ENCODE results near the gene SCARB1. TPM values are rescaled to one million over a fixed set of nuclear protein-coding genes. Genes with fewer than 3 reads are reported as not detected.
A peak's percentile ranks its signal among the peaks of the same experiment; 100 is the strongest.

SCARB1 gene
- total and polyA plus RNA-seq, 9 of the 15 experiments (the other 6 are each of a cell fraction or from before 2014, with no cell fraction given), result 0.56 to 157 (median 52.8) TPM

- no peak overlapping the region for H3K4me2 ChIP-seq (ENCODE audit: insufficient read depth, low read length)
- no peak for TF ChIP-seq ZNF239 (CRISPR knock-in tag; IDR thresholded peaks at IDR 0.05)
- TF ChIP-seq ZNF644 (tag; IDR thresholded peaks at IDR 0.05; ENCODE audit: low read depth), result no peak
- no peak for TF ChIP-seq GTF2F1 (IDR thresholded peaks at IDR 0.05; ENCODE audit: low read depth, low read length)
- no peak for TF ChIP-seq NELFE (IDR thresholded peaks at IDR 0.05; ENCODE audit: insufficient read depth, insufficient read length)
- no peak for TF ChIP-seq ZNF165 (CRISPR knock-in tag; IDR thresholded peaks at IDR 0.05; ENCODE audit: borderline replicate concordance)
- TF ChIP-seq ZNF280B (CRISPR knock-in tag; IDR thresholded peaks at IDR 0.05), result no peak
- no peak for TF ChIP-seq ZNF609 (CRISPR knock-in tag; IDR thresholded peaks at IDR 0.05; ENCODE audit: borderline replicate concordance)
- no peak for TF ChIP-seq MAX (CRISPR knock-in tag; IDR thresholded peaks at IDR 0.05)
- TF ChIP-seq PHF21A (IDR thresholded peaks at IDR 0.05; ENCODE audit: borderline replicate concordance, low read depth), result no peak
- no peak for TF ChIP-seq ZKSCAN3 (CRISPR knock-in tag; IDR thresholded peaks at IDR 0.05)
- no peak for TF ChIP-seq SAFB2 (IDR thresholded peaks at IDR 0.05; ENCODE audit: borderline replicate concordance, low read depth, low read length, severe bottlenecking)
- no peak for TF ChIP-seq POLR2H (tag; IDR thresholded peaks at IDR 0.05; ENCODE audit: low read depth)
Measured at GRCh38 chr12:124841558-124841945, 22.1 kb downstream of the SCARB1 start.

More at GRCh38 chr12:124841558-124841945, 22.1 kb downstream of the SCARB1 start:
- no peak overlapping the region for H3K27ac ChIP-seq (ENCODE audit: extremely low read depth, low read depth, low read length)
- ATAC-seq (no peak), FAIRE-seq (no peak), DNase-seq (ENCODE audit: extremely low read depth in 1 of 4, low spot score in 3 of 4) (no peak)
- in situ Hi-C loops (cut with MboI), result no loop called here
- intact Hi-C loops (cut with micrococcal nuclease), result no loop called here
- POLR2A ChIA-PET, result interaction anchor here (0.7 to 1.7 kb wide), 2 partner anchors 9 to 69 kb away, joined by 4 to 6 read pairs; no protein-coding TSS in a partner anchor
- H4K20me1 ChIP-seq (replicated peaks; ENCODE audit: control insufficient read depth, insufficient read depth, low read length), result 0 out of 2 replicates have a peak, but pooled peaks cover 9% of the 10 kb centered on the region
- CTCF ChIA-PET (ENCODE audit: low intra/inter-chr PET ratio), result no interaction called here
- H3K9me1 ChIP-seq (ENCODE audit: control insufficient read depth, insufficient read depth, low read length), result peaks cover 3% of the 10 kb centered on the region
- WGBS (ENCODE audit: insufficient coverage, low coverage, missing lambda C conversion rate), result 92% methylated on average over 7 of the region's 7 CpGs
- no peak overlapping the region for H2AFZ ChIP-seq (ENCODE audit: low read depth, low read length)
- no peaks in the 10 kb centered on the region for H3K27me3 ChIP-seq (ENCODE audit: control insufficient read depth in 2 of 2, insufficient read depth in 2 of 2, low read length in 2 of 2)
- BruUV-seq (replicated peaks), result no TSS peak
- H3K9me3 ChIP-seq (replicated peaks; ENCODE audit: control insufficient read depth, insufficient read depth, low read depth, low read length), result no peaks in the 10 kb centered on the region
- peaks cover 0 to 8% of the 10 kb centered on the region in 2 experiments; a peak in 3 of 5 replicates for H3K4me1 ChIP-seq (replicated peaks in 1 of 2; ENCODE audit: control insufficient read depth in 2 of 2, insufficient read depth in 2 of 2, low read length in 2 of 2)
- peak overlapping the region in 1 of 2 experiments; percentile 81; a peak in 2 of 4 replicates for H3K9ac ChIP-seq (ENCODE audit: insufficient read depth in 1 of 2, low read depth in 2 of 2, low read length in 2 of 2)
- H3K4me3 ChIP-seq, result no peak overlapping the region
- H3K36me3 ChIP-seq (ENCODE audit: control insufficient read depth, insufficient read depth, low read length), result peaks cover 59% of the 10 kb centered on the region; the same call in 2 of the 3 replicates
- H3K79me2 ChIP-seq (ENCODE audit: control insufficient read depth, insufficient read depth, low read length), result peaks cover 65% of the 10 kb centered on the region
